HG02885 (cell line): ENCODE data around the gene LINGO3.
A peak's percentile ranks its signal among the peaks of the same experiment; 100 is the strongest.
"Not testable (repeated sequence)": the region's sequence is repeated elsewhere in the genome, so short reads cannot be mapped to it uniquely, and the experiment has no call there.

Experiments used
- ATAC-seq: cut with Tn5 transposase; IDR thresholded peaks from one replicate; pipeline ENCODE4 v1.9.1; 2021; ENCODE audit warnings: mild to moderate bottlenecking; ENCODE audit not compliant: unreplicated experiment, poor library complexity

Gene LINGO3

GRCh38 chr19:2286402-2287140 lies 21.4 kb downstream of the LINGO3 start:
- no peak for ATAC-seq

- no peak for ATAC-seq
Observed at GRCh38 chr19:2283835-2284507, 24.0 kb downstream of the LINGO3 start.

- no peak for ATAC-seq
Observed at GRCh38 chr19:2282862-2283237, 25.1 kb downstream of the LINGO3 start.

- no peak for ATAC-seq
Observed at GRCh38 chr19:2282062-2282861, 25.7 kb downstream of the LINGO3 start, which contains the start of gene PEAK3. Gene PEAK3 (minus strand): TSS chr19:2282175. CDS start chr19:2280931, 1,244 bp downstream.

- not testable (repeated sequence) for ATAC-seq
Observed at GRCh38 chr19:2281265-2282061, 26.5 kb downstream of the LINGO3 start.

- no peak for ATAC-seq
Observed at GRCh38 chr19:2280633-2281264, 27.2 kb downstream of the LINGO3 start.

GRCh38 chr19:2278459-2279158 lies 29.3 kb downstream of the LINGO3 start:
- no peak for ATAC-seq

GRCh38 chr19:2277138-2277537 lies 30.8 kb downstream of the LINGO3 start:
- no peak for ATAC-seq

GRCh38 chr19:2276429-2276986 lies 31.4 kb downstream of the LINGO3 start:
- no peak for ATAC-seq

GRCh38 chr19:2275588-2276428 lies 32.1 kb downstream of the LINGO3 start:
- no peak for ATAC-seq

- no peak for ATAC-seq
Observed at GRCh38 chr19:2274931-2275535, 32.9 kb downstream of the LINGO3 start.

GRCh38 chr19:2274185-2274711 lies 33.7 kb downstream of the LINGO3 start:
- no peak for ATAC-seq

- ATAC-seq = peak; percentile 25
Observed at GRCh38 chr19:2273356-2274184, 34.4 kb downstream of the LINGO3 start.

- ATAC-seq = no peak
Observed at GRCh38 chr19:2271234-2272103, 36.5 kb downstream of the LINGO3 start.

- no peak for ATAC-seq
Observed at GRCh38 chr19:2270423-2271233, 37.3 kb downstream of the LINGO3 start.
